OCI-LY3 (cell line): ENCODE data around the gene DYRK1A.
"Not testable (repeated sequence)": the region's sequence is repeated elsewhere in the genome, so short reads cannot be mapped to it uniquely, and the experiment has no call there.

ENCODE experiments used
- H2AFZ ChIP-seq: fragments of 200-600, 300-600 bp; shearing (Covaris generic); 2 replicates; pipeline ENCODE4 v1.6.0; 2014; ENCODE audit warnings: antibody characterized with exemption, low read depth, low read length
- H3K27ac ChIP-seq: fragments of 200-600, 300-600 bp; sonication (generic); 2 replicates; pipeline ENCODE4 v1.5.1; 2014; ENCODE audit warnings: mild to moderate bottlenecking, low read length, moderate library complexity, mixed read lengths
- H3K27me3 ChIP-seq: fragments of 200-600, 300-600 bp; sonication (generic); 2 replicates; pipeline ENCODE4 v1.6.1; 2014; ENCODE audit warnings: low read depth, low read length, mixed read lengths
- H3K36me3 ChIP-seq: fragments of 200-600, 300-600 bp; sonication (generic); replicated peaks from 2 replicates; pipeline ENCODE3; 2014; ENCODE audit warnings: low read depth, low read length, mixed read lengths
- H3K4me1 ChIP-seq: fragments of 300-600, 200-600 bp; sonication (generic); 2 replicates; pipeline ENCODE4 v1.6.1; 2014; ENCODE audit warnings: low read length, mixed read lengths
- H3K4me2 ChIP-seq: fragments of 200-600, 300-600 bp; sonication (generic); 2 replicates; pipeline ENCODE4 v1.6.1; 2014; ENCODE audit warnings: low read length, mixed read lengths
- H3K4me3 ChIP-seq: fragments of 300-600, 200-600 bp; sonication (generic); 2 replicates; pipeline ENCODE4 v1.5.1; 2014; ENCODE audit warnings: antibody characterized with exemption, mild to moderate bottlenecking, low read length, moderate library complexity
- H3K79me2 ChIP-seq: fragments of 300-600, 200-600 bp; shearing (Covaris generic); 2 replicates; pipeline ENCODE4 v1.6.1; 2014; ENCODE audit warnings: mild to moderate bottlenecking, low read length, mixed read lengths
- H3K9ac ChIP-seq: fragments of 300-600, 200-600 bp; shearing (Covaris generic); 2 replicates; pipeline ENCODE4 v1.6.0; 2014; ENCODE audit warnings: mild to moderate bottlenecking, low read length, moderate library complexity
- H3K9me3 ChIP-seq: fragments of 200-600, 300-600 bp; shearing (Covaris generic); 2 replicates; pipeline ENCODE4 v1.6.1; 2014; ENCODE audit warnings: low read length, mixed read lengths; ENCODE audit not compliant: insufficient read depth
- H4K20me1 ChIP-seq: fragments of 200-600, 300-600 bp; sonication (generic); 2 replicates; pipeline ENCODE4 v1.6.1; 2016; ENCODE audit warnings: low read length, mixed read lengths; ENCODE audit not compliant: insufficient read depth
- EZH2phosphoT487 ChIP-seq: fragments of 200-600 bp; shearing (Covaris generic); IDR thresholded peaks from 2 replicates; pipeline ENCODE4 v1.6.1; 2018; ENCODE audit warnings: antibody characterized with exemption, mixed run types, low read depth
- TF ChIP-seq, protein P1 (sequence below): fragments of 200-600, 300-600 bp; sonication (generic); IDR thresholded peaks from 2 replicates; pipeline ENCODE4 v1.5.1; 2014; ENCODE audit warnings: antibody characterized with exemption, low read length, low read depth

DYRK1A gene

GRCh38 chr21:37516998-37517397 lies 150.4 kb downstream of the DYRK1A start:
- Histone ChIP-seq H3K9me3 (no peaks in the 10 kb centered on the region), H3K4me3 (no peak overlapping the region), H2AFZ (no peak overlapping the region), H3K9ac (no peak overlapping the region), H3K27ac (no peak overlapping the region), H4K20me1 (0 out of 2 replicates have a peak, but pooled peaks cover 5% of the 10 kb centered on the region), H3K4me1 (no peaks in the 10 kb centered on the region), H3K4me2 (no peak overlapping the region), H3K27me3 (no peaks in the 10 kb centered on the region), H3K36me3 (peaks cover 20% of the 10 kb centered on the region), H3K79me2 (peaks cover 13% of the 10 kb centered on the region)
- TF ChIP-seq, protein P1, sequence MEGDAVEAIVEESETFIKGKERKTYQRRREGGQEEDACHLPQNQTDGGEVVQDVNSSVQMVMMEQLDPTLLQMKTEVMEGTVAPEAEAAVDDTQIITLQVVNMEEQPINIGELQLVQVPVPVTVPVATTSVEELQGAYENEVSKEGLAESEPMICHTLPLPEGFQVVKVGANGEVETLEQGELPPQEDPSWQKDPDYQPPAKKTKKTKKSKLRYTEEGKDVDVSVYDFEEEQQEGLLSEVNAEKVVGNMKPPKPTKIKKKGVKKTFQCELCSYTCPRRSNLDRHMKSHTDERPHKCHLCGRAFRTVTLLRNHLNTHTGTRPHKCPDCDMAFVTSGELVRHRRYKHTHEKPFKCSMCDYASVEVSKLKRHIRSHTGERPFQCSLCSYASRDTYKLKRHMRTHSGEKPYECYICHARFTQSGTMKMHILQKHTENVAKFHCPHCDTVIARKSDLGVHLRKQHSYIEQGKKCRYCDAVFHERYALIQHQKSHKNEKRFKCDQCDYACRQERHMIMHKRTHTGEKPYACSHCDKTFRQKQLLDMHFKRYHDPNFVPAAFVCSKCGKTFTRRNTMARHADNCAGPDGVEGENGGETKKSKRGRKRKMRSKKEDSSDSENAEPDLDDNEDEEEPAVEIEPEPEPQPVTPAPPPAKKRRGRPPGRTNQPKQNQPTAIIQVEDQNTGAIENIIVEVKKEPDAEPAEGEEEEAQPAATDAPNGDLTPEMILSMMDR, result no peak
- no peak for TF ChIP-seq EZH2phosphoT487

- Histone ChIP-seq H3K4me3 (no peak overlapping the region), H3K4me2 (no peak overlapping the region), H3K27me3 (no peaks in the 10 kb centered on the region), H3K4me1 (no peaks in the 10 kb centered on the region), H2AFZ (no peak overlapping the region), H4K20me1 (0 out of 2 replicates have a peak, but pooled peaks cover 3% of the 10 kb centered on the region), H3K36me3 (peaks cover 6% of the 10 kb centered on the region), H3K79me2 (no peaks in the 10 kb centered on the region), H3K9me3 (no peaks in the 10 kb centered on the region), H3K27ac (no peak overlapping the region), H3K9ac (no peak overlapping the region)
- TF ChIP-seq, protein P1, result no peak
- TF ChIP-seq EZH2phosphoT487, result no peak
Observed at GRCh38 chr21:37520801-37521200, 154.2 kb downstream of the DYRK1A start.

GRCh38 chr21:37521658-37522057 lies 155.1 kb downstream of the DYRK1A start:
- no peak overlapping the region for H3K4me2 ChIP-seq
- no peak for TF ChIP-seq EZH2phosphoT487
- TF ChIP-seq, protein P1, result no peak

GRCh38 chr21:37522641-37523295 lies 156.2 kb downstream of the DYRK1A start:
- H3K36me3 ChIP-seq, result no peaks in the 10 kb centered on the region
- no peaks in the 10 kb centered on the region for H3K9me3 ChIP-seq
- H3K4me3 ChIP-seq, result no peak overlapping the region
- no peak overlapping the region for H3K27ac ChIP-seq
- no peak overlapping the region for H3K9ac ChIP-seq
- no peaks in the 10 kb centered on the region for H3K79me2 ChIP-seq
- H2AFZ ChIP-seq, result no peak overlapping the region
- no peaks in the 10 kb centered on the region for H4K20me1 ChIP-seq
- no peak overlapping the region for H3K4me2 ChIP-seq
- H3K4me1 ChIP-seq, result no peaks in the 10 kb centered on the region
- no peaks in the 10 kb centered on the region for H3K27me3 ChIP-seq
- TF ChIP-seq, protein P1, result no peak
- TF ChIP-seq EZH2phosphoT487, result no peak

More at GRCh38 chr21:37521658-37522057, 155.1 kb downstream of the DYRK1A start:
- H3K4me3 ChIP-seq, result no peak overlapping the region
- H3K79me2 ChIP-seq, result no peaks in the 10 kb centered on the region
- no peak overlapping the region for H3K27ac ChIP-seq
- H3K4me1 ChIP-seq, result no peaks in the 10 kb centered on the region
- no peaks in the 10 kb centered on the region for H3K9me3 ChIP-seq
- H3K9ac ChIP-seq, result no peak overlapping the region
- no peak overlapping the region for H2AFZ ChIP-seq
- no peaks in the 10 kb centered on the region for H4K20me1 ChIP-seq
- H3K27me3 ChIP-seq, result no peaks in the 10 kb centered on the region
- H3K36me3 ChIP-seq, result peaks cover 5% of the 10 kb centered on the region

GRCh38 chr21:37524944-37525343 lies 158.4 kb downstream of the DYRK1A start:
- not testable (repeated sequence) for H3K79me2 ChIP-seq, H3K36me3 ChIP-seq, H3K4me3 ChIP-seq, H3K27ac ChIP-seq, H3K4me2 ChIP-seq, H3K9me3 ChIP-seq, H3K9ac ChIP-seq, H4K20me1 ChIP-seq, H3K4me1 ChIP-seq, H3K27me3 ChIP-seq, H2AFZ ChIP-seq
